Duodenal mucosa (tissue), 2 donors: Measurements from ENCODE around the gene EDN2.

Source experiments
- H3K27ac ChIP-seq: one replicate; pipeline ENCODE4 v1.7.0; 2013; ENCODE audit warnings: low read depth, low read length
- H3K27me3 ChIP-seq, 2 donors: one replicate each; pipeline ENCODE4 v1.7.0; 2013; ENCODE audit warnings: low read length in 2 of 2, control low read depth in 1 of 2; ENCODE audit not compliant: insufficient read depth in 2 of 2, control insufficient read depth in 1 of 2
- H3K36me3 ChIP-seq, 2 donors: one replicate each; pipeline ENCODE4 v1.7.0; 2013; ENCODE audit warnings: low read length in 2 of 2, control low read depth in 1 of 2; ENCODE audit not compliant: insufficient read depth in 2 of 2, control insufficient read depth in 1 of 2
- H3K4me1 ChIP-seq, 2 donors: one replicate each; pipeline ENCODE4 v1.7.0; 2013; ENCODE audit warnings: low read length in 2 of 2, control low read depth in 1 of 2; ENCODE audit not compliant: insufficient read depth in 2 of 2, control insufficient read depth in 1 of 2
- H3K4me3 ChIP-seq, 2 donors: one replicate each; pipeline ENCODE4 v1.7.0; 2013; ENCODE audit warnings: low read length in 2 of 2, low read depth in 1 of 2
- H3K9ac ChIP-seq, 2 donors: one replicate each; pipeline ENCODE4 v1.7.0; 2013; ENCODE audit warnings: low read length in 2 of 2, low read depth in 1 of 2
- H3K9me3 ChIP-seq, 2 donors: one replicate each; pipeline ENCODE4 v1.7.0; 2013; ENCODE audit warnings: low read length in 2 of 2, control low read depth in 1 of 2; ENCODE audit not compliant: control insufficient read depth in 1 of 2

EDN2 gene

GRCh38 chr1:41498804-41499203 lies 14.3 kb upstream of the EDN2 start:
- H3K4me1 ChIP-seq, result peaks cover 41 to 52% of the 10 kb centered on the region in 2 donors
- H3K27me3 ChIP-seq, result peaks cover 5 to 17% of the 10 kb centered on the region in 2 donors
- no peaks in the 10 kb centered on the region for H3K9me3 ChIP-seq
- no peak overlapping the region for H3K27ac ChIP-seq
- H3K4me3 ChIP-seq, result no peak overlapping the region
- H3K36me3 ChIP-seq, result no peaks in the 10 kb centered on the region
- H3K9ac ChIP-seq, result peak overlapping the region in 1 of 2 donors; percentile 32

DNA sequence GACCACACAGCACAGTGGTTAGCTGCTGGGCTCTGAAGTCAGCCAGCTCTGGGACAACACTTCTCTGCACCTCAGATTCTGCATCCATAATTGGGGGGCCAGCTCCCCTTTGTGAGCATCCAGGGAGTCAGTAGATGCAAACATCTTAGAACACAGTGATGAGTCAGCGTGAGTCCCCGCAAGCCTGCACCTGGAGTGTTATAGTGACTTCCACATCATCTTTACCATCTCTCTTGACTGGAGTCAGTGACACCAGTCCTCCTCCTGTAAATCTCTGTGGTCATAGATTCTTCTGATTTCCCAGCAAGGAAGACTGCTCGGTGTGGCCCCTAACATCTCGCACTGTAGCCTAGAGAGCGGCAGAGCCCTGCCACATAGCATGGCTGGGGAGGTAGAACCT lies 13.9 kb upstream of the EDN2 start:
- Histone ChIP-seq H3K4me1 (peaks cover 41 to 52% of the 10 kb centered on the region in 2 donors), H3K27ac (no peak overlapping the region), H3K36me3 (no peaks in the 10 kb centered on the region), H3K27me3 (peaks cover 5 to 17% of the 10 kb centered on the region in 2 donors), H3K9ac (no peak overlapping the region), H3K4me3 (no peak overlapping the region), H3K9me3 (no peaks in the 10 kb centered on the region)

- Histone ChIP-seq H3K4me3 (no peak overlapping the region), H3K9ac (no peak overlapping the region), H3K27ac (no peak overlapping the region), H3K4me1 (peaks cover 41 to 51% of the 10 kb centered on the region in 2 donors), H3K27me3 (peaks cover 5 to 17% of the 10 kb centered on the region in 2 donors), H3K9me3 (no peaks in the 10 kb centered on the region), H3K36me3 (no peaks in the 10 kb centered on the region)
Measured at GRCh38 chr1:41497461-41498030, 13.1 kb upstream of the EDN2 start.

DNA sequence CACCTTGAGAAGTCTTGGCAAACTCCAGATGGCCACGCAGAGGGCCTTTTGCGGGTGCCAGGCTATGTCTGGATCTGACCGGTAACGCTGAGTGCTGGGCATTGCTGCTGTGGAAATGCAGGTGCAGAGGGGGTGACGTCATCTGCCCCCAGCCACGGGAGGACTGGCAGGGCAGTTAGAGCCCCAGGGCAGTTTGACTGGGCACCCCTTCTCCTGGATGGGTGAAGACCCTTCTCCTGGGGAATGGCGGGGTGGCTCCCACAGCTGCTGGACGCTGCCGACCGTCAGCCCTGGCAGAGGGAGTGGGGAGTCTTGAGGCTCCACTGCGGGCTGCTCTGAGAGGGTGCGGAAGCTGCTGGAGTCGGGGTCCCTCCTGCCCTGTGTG lies 12.6 kb upstream of the EDN2 start:
- H3K4me1 ChIP-seq, result peaks cover 38 to 46% of the 10 kb centered on the region in 2 donors
- peak overlapping the region; percentile 63 for H3K27ac ChIP-seq
- H3K4me3 ChIP-seq, result no peak overlapping the region
- peaks cover 5 to 17% of the 10 kb centered on the region in 2 donors for H3K27me3 ChIP-seq
- no peaks in the 10 kb centered on the region for H3K9me3 ChIP-seq
- H3K9ac ChIP-seq, result peak overlapping the region; percentile 32 to 44
- H3K36me3 ChIP-seq, result no peaks in the 10 kb centered on the region

GRCh38 chr1:41496080-41497055 lies 11.9 kb upstream of the EDN2 start:
- H3K9ac ChIP-seq, result peak overlapping the region; percentile 32 to 44
- peak overlapping the region; percentile 48 for H3K4me3 ChIP-seq
- no peaks in the 10 kb centered on the region for H3K36me3 ChIP-seq
- H3K9me3 ChIP-seq, result no peaks in the 10 kb centered on the region
- H3K27ac ChIP-seq, result peak overlapping the region; percentile 63
- peaks cover 5 to 17% of the 10 kb centered on the region in 2 donors for H3K27me3 ChIP-seq
- H3K4me1 ChIP-seq, result peaks cover 33 to 42% of the 10 kb centered on the region in 2 donors

DNA sequence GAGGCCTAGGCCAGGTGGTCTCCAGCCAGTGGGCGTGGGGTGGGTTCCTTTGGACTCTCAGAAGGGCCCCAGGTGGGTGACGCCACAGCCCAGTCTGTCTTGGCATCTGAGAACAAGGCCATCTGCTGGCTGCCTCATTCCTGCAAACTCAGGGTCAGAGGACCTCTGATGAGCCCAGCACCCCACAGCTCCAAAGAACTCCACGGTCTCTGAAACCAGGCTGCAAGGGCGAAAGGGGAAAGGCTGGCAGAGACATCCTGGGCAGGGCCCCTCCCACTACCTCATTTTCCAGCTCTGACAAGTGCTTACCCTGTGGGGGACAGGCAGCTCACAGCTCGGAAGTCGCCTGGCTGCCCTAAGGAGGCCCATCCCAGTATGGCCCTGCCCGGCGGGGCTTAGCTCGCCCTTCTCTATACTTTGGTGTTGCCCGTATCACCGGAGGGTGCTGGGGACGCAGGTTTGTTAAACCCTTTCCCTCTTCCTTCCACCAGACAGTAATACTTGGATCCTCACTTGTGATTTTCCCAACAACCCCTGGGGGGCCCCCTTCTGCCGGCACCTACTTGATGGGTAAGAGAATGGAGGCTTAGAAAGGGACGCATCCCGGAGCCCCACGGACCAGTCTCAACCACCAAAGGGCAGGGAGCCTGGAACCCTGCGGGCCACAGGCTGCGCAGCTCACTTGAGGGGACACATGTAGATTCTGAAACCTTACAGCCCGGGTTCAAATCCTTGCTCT lies 10.9 kb upstream of the EDN2 start:
- H3K27me3 ChIP-seq, result peaks cover 5 to 17% of the 10 kb centered on the region in 2 donors
- H3K4me3 ChIP-seq, result peak overlapping the region; percentile 48
- no peak overlapping the region for H3K27ac ChIP-seq
- H3K9me3 ChIP-seq, result no peaks in the 10 kb centered on the region
- H3K4me1 ChIP-seq, result peaks cover 24 to 34% of the 10 kb centered on the region in 2 donors
- H3K9ac ChIP-seq, result peak overlapping the region in 1 of 2 donors; percentile 32
- H3K36me3 ChIP-seq, result no peaks in the 10 kb centered on the region

DNA sequence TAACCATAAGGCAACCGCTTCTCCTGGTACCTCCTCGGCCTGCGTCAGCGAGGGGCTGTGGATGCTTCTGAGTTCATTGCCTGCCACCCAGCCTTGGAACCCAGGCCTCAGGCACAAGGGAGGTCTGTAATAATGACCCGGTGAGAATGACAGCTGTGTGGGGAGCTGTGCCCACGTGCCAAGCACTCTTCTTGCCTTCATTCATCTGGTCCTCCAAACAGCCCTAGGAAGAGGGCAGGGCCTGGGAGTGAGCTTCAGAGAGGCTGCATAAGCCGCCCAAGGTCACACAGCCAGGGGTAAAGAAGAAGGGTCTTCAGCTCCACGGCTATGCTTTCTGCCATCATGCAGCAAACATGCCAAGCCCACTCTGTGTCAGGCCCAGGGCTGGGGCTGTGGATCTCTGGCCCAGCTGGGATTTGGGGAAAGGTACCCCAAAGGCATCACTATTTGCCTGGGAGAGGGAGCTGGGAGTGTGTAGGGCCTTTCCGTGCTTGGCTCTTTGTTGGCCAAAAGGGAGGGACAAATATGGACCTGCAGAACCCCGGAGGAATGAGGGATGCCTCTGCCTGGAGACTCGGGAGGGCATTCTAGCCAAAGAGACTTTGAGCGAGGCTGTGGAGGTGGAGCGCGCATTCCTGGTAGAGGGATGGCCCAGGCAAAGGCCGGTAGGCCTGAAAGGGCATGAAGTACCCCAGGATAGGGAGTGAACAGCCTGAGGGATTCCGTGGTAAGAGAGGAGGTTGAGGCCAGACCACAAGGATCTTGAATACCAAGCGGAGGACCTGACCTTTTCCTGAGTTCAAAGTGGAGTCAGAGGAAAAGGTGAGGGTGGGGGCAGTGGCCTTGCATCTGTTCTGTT lies 10.1 kb upstream of the EDN2 start:
- no peak overlapping the region for H3K9ac ChIP-seq
- peaks cover 16 to 27% of the 10 kb centered on the region in 2 donors for H3K4me1 ChIP-seq
- no peaks in the 10 kb centered on the region for H3K36me3 ChIP-seq
- no peaks in the 10 kb centered on the region for H3K9me3 ChIP-seq
- no peak overlapping the region for H3K27ac ChIP-seq
- H3K27me3 ChIP-seq, result peaks cover 5 to 17% of the 10 kb centered on the region in 2 donors
- no peak overlapping the region for H3K4me3 ChIP-seq

- H3K9ac ChIP-seq, result no peak overlapping the region
- peaks cover 10 to 19% of the 10 kb centered on the region in 2 donors for H3K4me1 ChIP-seq
- H3K27me3 ChIP-seq, result peaks cover 5 to 17% of the 10 kb centered on the region in 2 donors
- H3K4me3 ChIP-seq, result no peak overlapping the region
- no peaks in the 10 kb centered on the region for H3K36me3 ChIP-seq
- H3K9me3 ChIP-seq, result no peaks in the 10 kb centered on the region
- no peak overlapping the region for H3K27ac ChIP-seq
Measured at GRCh38 chr1:41493626-41494350, 9.3 kb upstream of the EDN2 start.

DNA sequence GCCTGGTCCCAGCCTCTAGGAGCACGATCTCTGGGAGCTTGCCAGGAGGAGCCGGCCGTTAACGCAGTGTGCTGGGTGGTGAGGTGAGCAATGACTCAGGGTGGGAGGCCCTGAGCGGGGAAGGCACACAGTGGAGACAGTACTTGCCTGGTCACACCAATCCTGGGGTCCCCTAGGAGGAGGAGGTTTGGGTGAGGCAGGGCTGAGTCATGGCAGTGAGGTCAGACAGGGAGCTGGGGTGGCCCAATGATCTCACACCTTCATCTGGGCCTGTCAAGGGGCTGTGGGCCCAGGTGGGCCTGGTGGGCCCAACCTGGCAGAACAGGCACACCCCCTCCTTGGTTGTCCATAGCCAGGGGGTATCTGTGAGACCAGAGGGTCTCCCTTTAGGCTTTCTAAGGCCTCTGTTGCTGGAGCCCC lies 8.6 kb upstream of the EDN2 start:
- Histone ChIP-seq H3K9ac (no peak overlapping the region), H3K36me3 (no peaks in the 10 kb centered on the region), H3K4me3 (no peak overlapping the region), H3K4me1 (peaks cover 5 to 14% of the 10 kb centered on the region in 2 donors), H3K27ac (no peak overlapping the region), H3K27me3 (peaks cover 5 to 17% of the 10 kb centered on the region in 2 donors), H3K9me3 (no peaks in the 10 kb centered on the region)
